Loucy (cell line): ENCODE data around the gene PSMA2.

Experiments used
- H2AFZ ChIP-seq: fragments of 200-600 bp; sonication (generic); 2 replicates; pipeline ENCODE4 v1.6.0; 2016; ENCODE audit warnings: antibody characterized with exemption, mild to moderate bottlenecking, low read length, moderate library complexity
- H3F3A ChIP-seq: fragments of 200-600 bp; 2 replicates; pipeline ENCODE4 v1.6.0; 2016; ENCODE audit warnings: antibody characterized with exemption, low read depth, mild to moderate bottlenecking
- H3K27me3 ChIP-seq: fragments of 200-600 bp; sonication (generic); 2 replicates; pipeline ENCODE4 v1.6.1; 2014; ENCODE audit warnings: low read length, mild to moderate bottlenecking; ENCODE audit not compliant: insufficient read depth, poor library complexity, severe bottlenecking
- H3K36me3 ChIP-seq: fragments of 200-600 bp; sonication (generic); 2 replicates; pipeline ENCODE4 v1.6.1; 2016; ENCODE audit warnings: low read length; ENCODE audit not compliant: insufficient read depth
- H3K4me1 ChIP-seq: fragments of 200-600 bp; sonication (generic); 2 replicates; pipeline ENCODE4 v1.5.1; 2014; ENCODE audit warnings: low read length, mild to moderate bottlenecking; ENCODE audit not compliant: insufficient read depth, poor library complexity, severe bottlenecking
- H3K4me2 ChIP-seq: fragments of 200-600 bp; sonication (generic); 2 replicates; pipeline ENCODE4 v1.6.0; 2014; ENCODE audit warnings: antibody characterized with exemption, low read length, low read depth, mild to moderate bottlenecking; ENCODE audit not compliant: poor library complexity, severe bottlenecking
- H3K4me3 ChIP-seq: fragments of 200-600 bp; sonication (generic); 2 replicates; pipeline ENCODE4 v1.5.1; 2014; ENCODE audit warnings: low read length, mild to moderate bottlenecking, mixed read lengths; ENCODE audit not compliant: poor library complexity, severe bottlenecking
- H3K79me2 ChIP-seq: fragments of 200-600 bp; sonication (generic); 2 replicates; pipeline ENCODE4 v1.6.1; 2014; ENCODE audit warnings: low read length; ENCODE audit not compliant: insufficient read depth
- H3K9ac ChIP-seq: fragments of 200-600 bp; sonication (generic); 2 replicates; pipeline ENCODE4 v1.6.0; 2014; ENCODE audit warnings: mild to moderate bottlenecking, low read depth, low read length, moderate library complexity; ENCODE audit not compliant: poor library complexity, severe bottlenecking
- H3K9me2 ChIP-seq: fragments of 200-600 bp; sonication (generic); replicated peaks from 2 replicates; pipeline ENCODE4 v1.6.1; 2016; ENCODE audit warnings: low read depth, low read length, mixed read lengths
- H3K9me3 ChIP-seq: fragments of 200-600 bp; sonication (generic); 2 replicates; pipeline ENCODE4 v1.6.1; 2014; ENCODE audit warnings: mild to moderate bottlenecking, antibody characterized with exemption, low read length, low read depth; ENCODE audit not compliant: insufficient read depth
- H4K20me1 ChIP-seq: fragments of 200-600 bp; sonication (generic); 2 replicates; pipeline ENCODE4 v1.6.0; 2014; ENCODE audit warnings: antibody characterized with exemption, low read length, mild to moderate bottlenecking; ENCODE audit not compliant: insufficient read depth, poor library complexity, severe bottlenecking
- EZH2phosphoT487 ChIP-seq: fragments of 200-600 bp; IDR thresholded peaks from 2 replicates; pipeline ENCODE4 v1.6.1; 2018; ENCODE audit warnings: antibody characterized with exemption, mild to moderate bottlenecking, moderate library complexity, borderline replicate concordance
- TF ChIP-seq, protein P1 (sequence below): fragments of 200-600 bp; sonication (generic); conservative IDR thresholded peaks from 2 replicates; pipeline ENCODE4 v1.5.1; 2014; ENCODE audit warnings: mild to moderate bottlenecking, antibody characterized with exemption, low read length

PSMA2 gene

DNA sequence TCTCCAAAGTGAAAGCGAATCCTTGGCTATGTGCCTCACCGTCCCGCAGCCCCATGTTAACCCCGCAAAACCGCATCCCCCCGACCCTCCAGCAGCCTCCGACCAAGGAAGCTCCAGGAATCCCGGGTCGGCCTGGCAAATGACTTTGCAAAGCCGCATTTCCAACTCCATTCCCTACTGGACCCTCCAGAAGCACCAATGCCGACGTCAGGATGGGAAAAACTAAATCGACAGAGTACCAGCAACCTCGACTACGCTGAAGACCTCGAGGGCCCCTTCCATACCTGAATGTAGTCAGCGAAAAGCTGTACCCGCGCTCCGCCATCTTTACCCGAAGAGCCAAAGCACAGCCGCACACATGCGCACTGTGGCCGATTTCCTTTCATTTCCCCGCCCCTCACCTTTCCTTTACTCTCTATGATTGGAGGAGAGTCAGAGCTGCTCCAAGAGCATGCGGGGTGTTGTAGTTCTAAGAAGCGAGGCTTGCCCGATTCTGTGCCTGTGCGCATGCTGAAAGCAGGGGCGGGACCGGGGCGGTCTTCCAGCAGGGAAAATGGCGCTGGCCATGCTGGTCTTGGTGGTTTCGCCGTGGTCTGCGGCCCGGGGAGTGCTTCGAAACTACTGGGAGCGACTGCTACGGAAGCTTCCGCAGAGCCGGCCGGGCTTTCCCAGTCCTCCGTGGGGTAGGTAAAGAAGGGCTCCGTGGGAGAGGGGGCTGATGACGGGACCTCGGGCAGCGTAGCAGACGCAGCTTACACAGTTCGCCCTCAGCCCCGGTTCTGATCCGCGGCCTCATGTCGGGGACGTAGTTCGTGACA is at the start of gene PSMA2, which contains the start of gene MRPL32:
Gene PSMA2, minus strand, starts transcription at position 341 of the 818 bp plus-strand sequence. Its CDS starts 16 bp downstream, at position 325.
Gene MRPL32, plus strand, starts transcription at position 543 of the 818 bp plus-strand sequence. Its CDS starts 11 bp downstream, at position 554.
- H3F3A ChIP-seq, result no peaks in the 10 kb centered on the region
- H3K9me2 ChIP-seq, result no peaks in the 10 kb centered on the region
- peaks cover 7% of the 10 kb centered on the region; the same call in 1 of the 2 replicates for H3K36me3 ChIP-seq
- TF ChIP-seq, protein P1, sequence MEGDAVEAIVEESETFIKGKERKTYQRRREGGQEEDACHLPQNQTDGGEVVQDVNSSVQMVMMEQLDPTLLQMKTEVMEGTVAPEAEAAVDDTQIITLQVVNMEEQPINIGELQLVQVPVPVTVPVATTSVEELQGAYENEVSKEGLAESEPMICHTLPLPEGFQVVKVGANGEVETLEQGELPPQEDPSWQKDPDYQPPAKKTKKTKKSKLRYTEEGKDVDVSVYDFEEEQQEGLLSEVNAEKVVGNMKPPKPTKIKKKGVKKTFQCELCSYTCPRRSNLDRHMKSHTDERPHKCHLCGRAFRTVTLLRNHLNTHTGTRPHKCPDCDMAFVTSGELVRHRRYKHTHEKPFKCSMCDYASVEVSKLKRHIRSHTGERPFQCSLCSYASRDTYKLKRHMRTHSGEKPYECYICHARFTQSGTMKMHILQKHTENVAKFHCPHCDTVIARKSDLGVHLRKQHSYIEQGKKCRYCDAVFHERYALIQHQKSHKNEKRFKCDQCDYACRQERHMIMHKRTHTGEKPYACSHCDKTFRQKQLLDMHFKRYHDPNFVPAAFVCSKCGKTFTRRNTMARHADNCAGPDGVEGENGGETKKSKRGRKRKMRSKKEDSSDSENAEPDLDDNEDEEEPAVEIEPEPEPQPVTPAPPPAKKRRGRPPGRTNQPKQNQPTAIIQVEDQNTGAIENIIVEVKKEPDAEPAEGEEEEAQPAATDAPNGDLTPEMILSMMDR, result no peak
- no peak for TF ChIP-seq EZH2phosphoT487
- H3K4me1 ChIP-seq, result peaks cover 67% of the 10 kb centered on the region
- H3K4me3 ChIP-seq, result peak within 1 kb of the TSS; percentile 90
- H3K79me2 ChIP-seq, result peaks cover 93% of the 10 kb centered on the region
- H3K27me3 ChIP-seq, result no peaks in the 10 kb centered on the region
- peaks cover 59% of the 10 kb centered on the region for H4K20me1 ChIP-seq
- peak within 1 kb of the TSS; percentile 93 for H3K9ac ChIP-seq
- H2AFZ ChIP-seq, result peak within 1 kb of the TSS; percentile 95
- H3K4me2 ChIP-seq, result peak within 1 kb of the TSS; percentile 100
- no peaks in the 10 kb centered on the region for H3K9me3 ChIP-seq

DNA sequence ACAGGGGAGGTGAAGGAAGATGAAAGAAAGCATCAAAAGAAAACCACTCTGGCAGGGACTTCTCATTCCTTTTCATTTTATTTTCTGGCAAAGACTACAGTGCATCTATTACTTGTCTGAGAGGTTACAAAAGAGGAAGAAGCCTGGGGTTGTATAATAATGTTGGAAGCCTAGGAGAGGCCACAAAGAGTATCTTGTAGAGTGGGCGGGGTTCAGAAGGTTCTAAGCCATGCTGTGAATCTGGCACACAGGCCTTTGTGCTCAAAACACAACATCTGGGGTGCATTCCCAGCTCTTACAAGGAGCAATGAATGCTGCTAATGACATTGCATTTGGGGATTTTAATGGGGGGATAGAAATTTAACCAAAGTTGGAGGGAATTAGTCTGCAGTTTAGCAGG is 49.6 kb upstream of the PSMA2 start:
- H3F3A ChIP-seq, result no peaks in the 10 kb centered on the region
- no peaks in the 10 kb centered on the region for H4K20me1 ChIP-seq
- H3K79me2 ChIP-seq, result no peaks in the 10 kb centered on the region
- no peaks in the 10 kb centered on the region for H3K9me2 ChIP-seq
- no peak overlapping the region for H3K4me2 ChIP-seq
- H3K9me3 ChIP-seq, result no peaks in the 10 kb centered on the region
- no peak overlapping the region for H2AFZ ChIP-seq
- H3K4me1 ChIP-seq, result no peaks in the 10 kb centered on the region
- no peak overlapping the region for H3K9ac ChIP-seq
- no peak for TF ChIP-seq EZH2phosphoT487
- TF ChIP-seq, protein P1, result no peak
- H3K4me3 ChIP-seq, result no peak overlapping the region
- no peaks in the 10 kb centered on the region for H3K27me3 ChIP-seq
- no peaks in the 10 kb centered on the region for H3K36me3 ChIP-seq

DNA sequence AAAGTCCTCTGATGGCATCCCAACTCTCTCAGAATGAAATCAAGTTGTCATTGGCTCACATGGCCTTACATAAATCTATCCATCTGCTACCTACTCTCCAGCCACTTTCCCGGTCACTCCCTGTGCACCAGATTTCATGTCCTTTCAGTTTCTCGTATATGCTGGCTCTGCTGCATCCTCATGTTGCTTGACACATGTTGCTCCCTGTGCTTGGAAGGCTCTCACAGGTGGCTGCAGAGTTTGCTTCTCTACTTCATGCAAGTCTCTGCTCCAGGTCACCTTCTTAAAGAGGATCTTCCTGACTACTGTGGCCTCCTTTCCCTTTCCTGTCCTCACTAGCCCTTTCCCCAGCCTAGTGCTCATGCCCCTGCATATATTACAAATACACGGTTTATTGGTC is 48.5 kb upstream of the PSMA2 start:
- Histone ChIP-seq H3K4me3 (no peak overlapping the region), H3K4me1 (no peaks in the 10 kb centered on the region), H3K9me3 (no peaks in the 10 kb centered on the region), H3K4me2 (no peak overlapping the region), H3K36me3 (no peaks in the 10 kb centered on the region), H3K9me2 (no peaks in the 10 kb centered on the region), H4K20me1 (no peaks in the 10 kb centered on the region), H2AFZ (no peak overlapping the region), H3F3A (no peaks in the 10 kb centered on the region), H3K27me3 (no peaks in the 10 kb centered on the region), H3K9ac (no peak overlapping the region), H3K79me2 (no peaks in the 10 kb centered on the region)
- TF ChIP-seq EZH2phosphoT487, result no peak
- TF ChIP-seq, protein P1, result no peak
